Mesothelial cell of epicardium (in vitro differentiated cells): Measurements from ENCODE around the gene KLHL26. TPM values are rescaled to one million over a fixed set of nuclear protein-coding genes. Genes with fewer than 3 reads are reported as not detected.

ENCODE experiments used
- DNase-seq, 2 experiments: peaks; one replicate each; pipeline ENCODE4 v3.0.0; 2021; ENCODE audit warnings: low spot score in 2 of 2; ENCODE audit not compliant: unreplicated experiment in 2 of 2
- H3K27ac Mint-ChIP-seq: 2 replicates; pipeline ENCODE4 v1.8.0; 2021; ENCODE audit warnings: mixed read lengths
- H3K27me3 Mint-ChIP-seq: 2 replicates; pipeline ENCODE4 v1.8.0; 2021; ENCODE audit warnings: low read depth, mixed read lengths
- H3K36me3 Mint-ChIP-seq: 2 replicates; pipeline ENCODE4 v1.8.0; 2021; ENCODE audit warnings: mixed read lengths
- H3K4me1 Mint-ChIP-seq: 2 replicates; pipeline ENCODE4 v1.8.0; 2021; ENCODE audit warnings: mixed read lengths
- H3K4me3 Mint-ChIP-seq: 2 replicates; pipeline ENCODE4 v1.8.0; 2021; ENCODE audit warnings: mild to moderate bottlenecking, moderate library complexity, mixed read lengths
- H3K9me3 Mint-ChIP-seq: 2 replicates; pipeline ENCODE4 v1.8.0; 2021; ENCODE audit warnings: mixed read lengths
- CTCF ChIP-seq: fragments of 200-600 bp; sonication (generic); IDR thresholded peaks from one replicate; pipeline ENCODE4 v1.5.0; 2021; ENCODE audit warnings: antibody characterized with exemption; ENCODE audit not compliant: unreplicated experiment
- total RNA-seq: library from RNA; stranded (reverse); gene quantifications from 3 replicates; pipeline ENCODE4 v1.2.1, GENCODE V29; 2021

KLHL26 gene
- total RNA-seq, 1 donor from 2014 or later: 12.0 TPM

- Mint-ChIP-seq H3K27me3 (peaks cover 87% of the 10 kb centered on the region), H3K4me1 (peaks cover 17% of the 10 kb centered on the region), H3K27ac (no peak overlapping the region), H3K9me3 (no peaks in the 10 kb centered on the region), H3K36me3 (no peaks in the 10 kb centered on the region), H3K4me3 (peak overlapping the region; percentile 16)
- no peak for TF ChIP-seq CTCF
- DNase-seq: no peak
These were observed 31.7 kb upstream of the KLHL26 start for GRCh38 chr19:18605196-18605545.

GRCh38 chr19:18605546-18606280, 31.1 kb upstream of the KLHL26 start:
- Mint-ChIP-seq H3K4me3 (peak overlapping the region; percentile 16), H3K4me1 (peaks cover 17% of the 10 kb centered on the region), H3K27me3 (peaks cover 85% of the 10 kb centered on the region), H3K36me3 (no peaks in the 10 kb centered on the region), H3K27ac (no peak overlapping the region), H3K9me3 (no peaks in the 10 kb centered on the region)
- TF ChIP-seq CTCF: no peak
- DNase-seq: no peak

- Mint-ChIP-seq H3K27me3 (peaks cover 84% of the 10 kb centered on the region), H3K4me3 (peak within 1 kb of the TSS; percentile 22), H3K4me1 (peaks cover 22% of the 10 kb centered on the region), H3K27ac (no peak within 1 kb of the TSS), H3K9me3 (no peaks in the 10 kb centered on the region), H3K36me3 (no peaks in the 10 kb centered on the region)
- TF ChIP-seq CTCF: no peak
- no peak for DNase-seq
These were observed 30.3 kb upstream of the KLHL26 start, which contains the start of gene CRLF1 for GRCh38 chr19:18606281-18607225. Gene CRLF1 (minus strand): TSS chr19:18606799. CDS start chr19:18606656, 143 bp downstream.

GRCh38 chr19:18607226-18608101, 29.4 kb upstream of the KLHL26 start:
- no peak for DNase-seq
- H3K27me3 Mint-ChIP-seq: peaks cover 82% of the 10 kb centered on the region
- H3K4me1 Mint-ChIP-seq: peaks cover 28% of the 10 kb centered on the region
- H3K4me3 Mint-ChIP-seq: peak overlapping the region; percentile 22
- TF ChIP-seq CTCF: no peak
- no peaks in the 10 kb centered on the region for H3K36me3 Mint-ChIP-seq
- H3K9me3 Mint-ChIP-seq: no peaks in the 10 kb centered on the region
- no peak overlapping the region for H3K27ac Mint-ChIP-seq

- Mint-ChIP-seq H3K4me3 (no peak overlapping the region), H3K9me3 (no peaks in the 10 kb centered on the region), H3K4me1 (peaks cover 27% of the 10 kb centered on the region), H3K27me3 (peaks cover 81% of the 10 kb centered on the region), H3K27ac (no peak overlapping the region), H3K36me3 (no peaks in the 10 kb centered on the region)
- no peak for TF ChIP-seq CTCF
- DNase-seq: no peak
These were observed 28.6 kb upstream of the KLHL26 start for GRCh38 chr19:18608102-18608804.
